PC-9 (cell line): ENCODE measurements around the gene CHSY3. TPM values are rescaled to one million over a fixed set of nuclear protein-coding genes. Genes with fewer than 3 reads are reported as not detected.

Experiments used
- BruUV-seq: library from RNA; stranded (reverse); fragments of 400-500 nt; replicated peaks from 2 replicates; lab custom pipeline; 2021; lab: Mats Ljungman, UMichigan
- CTCF ChIA-PET: fragments of 300-600 bp; sonication (Branson Sonifier 250); formaldehyde crosslinking; loops from one replicate; lab custom pipeline; 2022; ENCODE audit warnings: antibody characterized with exemption; lab: Charles Lee
- POLR2A ChIA-PET: fragments of 300-600 bp; sonication (Branson Sonifier 250); formaldehyde crosslinking; loops from one replicate; lab custom pipeline; 2022; ENCODE audit warnings: antibody characterized with exemption; ENCODE audit not compliant: unreplicated experiment; lab: Charles Lee
- DNase-seq, 2 experiments: peaks; one replicate each; pipeline versions ENCODE4 v3.0.0 to v3.0.0-alpha.2; 2015 to 2022; ENCODE audit warnings: mixed read lengths in 1 of 2
- H2AFZ ChIP-seq: fragments of 200-600 bp; sonication (generic); 2 replicates; pipeline ENCODE4 v1.8.1; 2017; ENCODE audit warnings: antibody characterized with exemption
- H3F3A ChIP-seq: fragments of 200-600 bp; sonication (generic); 2 replicates; pipeline ENCODE4 v1.8.1; 2017; ENCODE audit warnings: antibody characterized with exemption, mild to moderate bottlenecking, low read depth; ENCODE audit not compliant: insufficient read depth
- H3K27ac ChIP-seq: fragments of 200-600 bp; sonication (generic); 2 replicates; pipeline ENCODE4 v1.6.1; 2016; ENCODE audit warnings: mixed run types
- H3K27me3 ChIP-seq: fragments of 200-600 bp; sonication (generic); 2 replicates; pipeline ENCODE4 v1.6.1; 2016; ENCODE audit warnings: low read depth, mixed run types; ENCODE audit not compliant: insufficient read depth
- H3K36me3 ChIP-seq: fragments of 200-600 bp; sonication (generic); 2 replicates; pipeline ENCODE4 v1.6.1; 2016; ENCODE audit warnings: low read depth, mixed run types
- H3K4me1 ChIP-seq: fragments of 200-600 bp; sonication (generic); replicated peaks from 2 replicates; pipeline ENCODE4 v1.6.1; 2016; ENCODE audit warnings: mixed run types; ENCODE audit not compliant: insufficient read depth
- H3K4me2 ChIP-seq: fragments of 200-600 bp; sonication (generic); 2 replicates; pipeline ENCODE4 v1.6.1; 2017; ENCODE audit warnings: mixed run types
- H3K4me3 ChIP-seq: fragments of 200-600 bp; sonication (generic); 2 replicates; pipeline ENCODE4 v1.6.1; 2016; ENCODE audit warnings: mixed run types
- H3K79me2 ChIP-seq: fragments of 200-600 bp; sonication (generic); 2 replicates; pipeline ENCODE4 v1.6.1; 2017; ENCODE audit warnings: low read depth, mixed run types
- H3K9me2 ChIP-seq: fragments of 200-600 bp; sonication (generic); 2 replicates; pipeline ENCODE4 v1.8.1; 2017; ENCODE audit warnings: mild to moderate bottlenecking; ENCODE audit not compliant: insufficient read depth
- H3K9me3 ChIP-seq: fragments of 200-600 bp; sonication (generic); 2 replicates; pipeline ENCODE4 v1.8.1; 2016; ENCODE audit warnings: low read depth; ENCODE audit not compliant: insufficient read depth
- H4K20me1 ChIP-seq: fragments of 200-600 bp; sonication (generic); 2 replicates; pipeline ENCODE4 v1.8.1; 2017; ENCODE audit not compliant: insufficient read depth
- CTCF ChIP-seq: fragments of 200-600 bp; sonication (generic); conservative IDR thresholded peaks from 2 replicates; pipeline ENCODE4 v1.6.1; 2017; ENCODE audit warnings: mixed run types, antibody characterized with exemption, mild to moderate bottlenecking, moderate library complexity
- EZH2 ChIP-seq: fragments of 200-600 bp; sonication (generic); IDR thresholded peaks from 2 replicates; pipeline ENCODE4 v1.8.0; 2017; ENCODE audit warnings: antibody characterized with exemption, low read depth
- intact Hi-C: fragments of 100-400 bp; cut with micrococcal nuclease; formaldehyde crosslinking; loops from one replicate; pipeline ENCODE4 v1.10.0; 2022; ENCODE audit not compliant: unreplicated experiment
- total RNA-seq: library from RNA; stranded (reverse); gene quantifications from 2 replicates; pipeline ENCODE4 v1.2.3, GENCODE V29; 2021

The CHSY3 gene
- total RNA-seq, 1 experiment from 2014 or later, result 0.17 TPM

- Histone ChIP-seq H3K9me3 (no peaks in the 10 kb centered on the region), H3K4me3 (no peak overlapping the region), H3K4me1 (no peaks in the 10 kb centered on the region), H4K20me1 (no peaks in the 10 kb centered on the region), H3K79me2 (no peaks in the 10 kb centered on the region), H3K27ac (no peak overlapping the region), H3K9me2 (no peaks in the 10 kb centered on the region), H3K4me2 (no peak overlapping the region), H3F3A (no peaks in the 10 kb centered on the region), H3K27me3 (no peaks in the 10 kb centered on the region), H2AFZ (no peak overlapping the region), H3K36me3 (no peaks in the 10 kb centered on the region)
- no peak for DNase-seq
- intact Hi-C loops, result no loop called here
- CTCF ChIA-PET, result no interaction called here
- TF ChIP-seq EZH2 (no peak), CTCF (no peak)
- POLR2A ChIA-PET, result no interaction called here
- BruUV-seq, result no TSS peak
These were observed 327.5 kb downstream of the CHSY3 start for GRCh38 chr5:130231786-130232185.

- Histone ChIP-seq H3K4me2 (no peak overlapping the region), H3K4me3 (no peak overlapping the region), H3K36me3 (no peaks in the 10 kb centered on the region), H2AFZ (no peak overlapping the region), H3K79me2 (no peaks in the 10 kb centered on the region), H3K27ac (no peak overlapping the region), H4K20me1 (no peaks in the 10 kb centered on the region), H3K9me3 (no peaks in the 10 kb centered on the region), H3K9me2 (no peaks in the 10 kb centered on the region), H3K27me3 (no peaks in the 10 kb centered on the region), H3K4me1 (no peaks in the 10 kb centered on the region), H3F3A (no peaks in the 10 kb centered on the region)
- no TSS peak for BruUV-seq
- ChIA-PET POLR2A (no interaction called here), CTCF (no interaction called here)
- TF ChIP-seq EZH2 (no peak), CTCF (no peak)
- intact Hi-C loops, result no loop called here
- DNase-seq, result no peak
These were observed 330.6 kb downstream of the CHSY3 start for GRCh38 chr5:130234816-130235215.

Other genes starting within 250 kb of the CHSY3 start
- gene MINAR2, start 156.4 kb upstream of the CHSY3 start, total RNA-seq, result not detected in 2 replicates